ENCODE data around the gene ACTR3C.
A peak's percentile ranks its signal among the peaks of the same experiment; 100 is the strongest.
"Not testable (repeated sequence)": the region's sequence is repeated elsewhere in the genome, so short reads cannot be mapped to it uniquely, and the experiment has no call there.

Gene ACTR3C

GRCh38 chr7:150262656-150263055 lies 60.7 kb downstream of the ACTR3C start:
- not testable (repeated sequence) for H3K9me3 ChIP-seq (ENCODE audit: insufficient read depth, low read depth, low read length); H3K27ac ChIP-seq (ENCODE audit: low read length); H3K9ac ChIP-seq (ENCODE audit: low read depth, low read length); H3K4me1 ChIP-seq (ENCODE audit: insufficient read depth, low read length); H3K27me3 ChIP-seq (ENCODE audit: insufficient read depth, low read length); H3K36me3 ChIP-seq (ENCODE audit: insufficient read depth, low read depth, low read length); H3K4me3 ChIP-seq (ENCODE audit: low read length)

GRCh38 chr7:150247745-150248144 lies 75.6 kb downstream of the ACTR3C start:
- H3K4me3 ChIP-seq (ENCODE audit: low read length); H3K9ac ChIP-seq (ENCODE audit: low read depth, low read length); H3K27me3 ChIP-seq (ENCODE audit: insufficient read depth, low read length); H3K27ac ChIP-seq (ENCODE audit: low read length); H3K36me3 ChIP-seq (ENCODE audit: insufficient read depth, low read depth, low read length); H3K4me1 ChIP-seq (ENCODE audit: insufficient read depth, low read length); H3K9me3 ChIP-seq (ENCODE audit: insufficient read depth, low read depth, low read length): not testable (repeated sequence)

- H3K36me3 ChIP-seq (ENCODE audit: insufficient read depth, low read depth, low read length); H3K27me3 ChIP-seq (ENCODE audit: insufficient read depth, low read length); H3K9me3 ChIP-seq (ENCODE audit: insufficient read depth, low read depth, low read length); H3K9ac ChIP-seq (ENCODE audit: low read depth, low read length); H3K4me3 ChIP-seq (ENCODE audit: low read length); H3K27ac ChIP-seq (ENCODE audit: low read length); H3K4me1 ChIP-seq (ENCODE audit: insufficient read depth, low read length): not testable (repeated sequence)
Observed at GRCh38 chr7:150245208-150245607, 78.1 kb downstream of the ACTR3C start.

- not testable (repeated sequence) for H3K36me3 ChIP-seq (ENCODE audit: insufficient read depth, low read depth, low read length); H3K9me3 ChIP-seq (ENCODE audit: insufficient read depth, low read depth, low read length); H3K4me3 ChIP-seq (ENCODE audit: low read length); H3K4me1 ChIP-seq (ENCODE audit: insufficient read depth, low read length); H3K9ac ChIP-seq (ENCODE audit: low read depth, low read length); H3K27ac ChIP-seq (ENCODE audit: low read length); H3K27me3 ChIP-seq (ENCODE audit: insufficient read depth, low read length)
Observed at GRCh38 chr7:150242935-150243334, 80.4 kb downstream of the ACTR3C start.

GRCh38 chr7:150225444-150225843 lies 97.9 kb downstream of the ACTR3C start:
- not testable (repeated sequence) for H3K36me3 ChIP-seq (ENCODE audit: insufficient read depth, low read depth, low read length); H3K9ac ChIP-seq (ENCODE audit: low read depth, low read length); H3K4me1 ChIP-seq (ENCODE audit: insufficient read depth, low read length); H3K4me3 ChIP-seq (ENCODE audit: low read length); H3K9me3 ChIP-seq (ENCODE audit: insufficient read depth, low read depth, low read length); H3K27ac ChIP-seq (ENCODE audit: low read length)
- peaks cover 30% of the 10 kb centered on the region for H3K27me3 ChIP-seq (ENCODE audit: insufficient read depth, low read length)

- H3K27me3 ChIP-seq (ENCODE audit: insufficient read depth, low read length), result peaks cover 51% of the 10 kb centered on the region
- not testable (repeated sequence) for H3K9ac ChIP-seq (ENCODE audit: low read depth, low read length); H3K27ac ChIP-seq (ENCODE audit: low read length); H3K36me3 ChIP-seq (ENCODE audit: insufficient read depth, low read depth, low read length); H3K4me3 ChIP-seq (ENCODE audit: low read length); H3K9me3 ChIP-seq (ENCODE audit: insufficient read depth, low read depth, low read length); H3K4me1 ChIP-seq (ENCODE audit: insufficient read depth, low read length)
Observed at GRCh38 chr7:150222083-150222972, 101.0 kb downstream of the ACTR3C start.

GRCh38 chr7:150220673-150221181 lies 102.6 kb downstream of the ACTR3C start:
- H3K36me3 ChIP-seq (ENCODE audit: insufficient read depth, low read depth, low read length); H3K4me1 ChIP-seq (ENCODE audit: insufficient read depth, low read length); H3K9me3 ChIP-seq (ENCODE audit: insufficient read depth, low read depth, low read length); H3K9ac ChIP-seq (ENCODE audit: low read depth, low read length); H3K27ac ChIP-seq (ENCODE audit: low read length): not testable (repeated sequence)
- peak overlapping the region; percentile 62; the same call in 1 of the 2 replicates for H3K4me3 ChIP-seq (ENCODE audit: low read length)
- peaks cover 47% of the 10 kb centered on the region for H3K27me3 ChIP-seq (ENCODE audit: insufficient read depth, low read length)

GRCh38 chr7:150219941-150220658 lies 103.2 kb downstream of the ACTR3C start:
- not testable (repeated sequence) for H3K27ac ChIP-seq (ENCODE audit: low read length); H3K4me1 ChIP-seq (ENCODE audit: insufficient read depth, low read length); H3K36me3 ChIP-seq (ENCODE audit: insufficient read depth, low read depth, low read length); H3K9me3 ChIP-seq (ENCODE audit: insufficient read depth, low read depth, low read length); H3K9ac ChIP-seq (ENCODE audit: low read depth, low read length)
- Histone ChIP-seq H3K27me3 (ENCODE audit: insufficient read depth, low read length) (peaks cover 47% of the 10 kb centered on the region), H3K4me3 (ENCODE audit: low read length) (peak overlapping the region; percentile 62; the same call in 1 of the 2 replicates)

- not testable (repeated sequence) for H3K9me3 ChIP-seq (ENCODE audit: insufficient read depth, low read depth, low read length); H3K27ac ChIP-seq (ENCODE audit: low read length); H3K4me3 ChIP-seq (ENCODE audit: low read length); H3K9ac ChIP-seq (ENCODE audit: low read depth, low read length); H3K36me3 ChIP-seq (ENCODE audit: insufficient read depth, low read depth, low read length); H3K27me3 ChIP-seq (ENCODE audit: insufficient read depth, low read length); H3K4me1 ChIP-seq (ENCODE audit: insufficient read depth, low read length)
Observed at GRCh38 chr7:150206848-150207247, 116.5 kb downstream of the ACTR3C start.

- H3K9ac ChIP-seq (ENCODE audit: low read depth, low read length); H3K36me3 ChIP-seq (ENCODE audit: insufficient read depth, low read depth, low read length); H3K27ac ChIP-seq (ENCODE audit: low read length); H3K27me3 ChIP-seq (ENCODE audit: insufficient read depth, low read length); H3K4me1 ChIP-seq (ENCODE audit: insufficient read depth, low read length); H3K4me3 ChIP-seq (ENCODE audit: low read length); H3K9me3 ChIP-seq (ENCODE audit: insufficient read depth, low read depth, low read length): not testable (repeated sequence)
Observed at GRCh38 chr7:150205866-150206265, 117.5 kb downstream of the ACTR3C start.

- not testable (repeated sequence) for H3K36me3 ChIP-seq (ENCODE audit: insufficient read depth, low read depth, low read length); H3K4me1 ChIP-seq (ENCODE audit: insufficient read depth, low read length); H3K27me3 ChIP-seq (ENCODE audit: insufficient read depth, low read length); H3K9ac ChIP-seq (ENCODE audit: low read depth, low read length); H3K9me3 ChIP-seq (ENCODE audit: insufficient read depth, low read depth, low read length); H3K4me3 ChIP-seq (ENCODE audit: low read length); H3K27ac ChIP-seq (ENCODE audit: low read length)
Observed at GRCh38 chr7:150204577-150204976, 118.8 kb downstream of the ACTR3C start.

- H3K27me3 ChIP-seq (ENCODE audit: insufficient read depth, low read length); H3K36me3 ChIP-seq (ENCODE audit: insufficient read depth, low read depth, low read length); H3K4me1 ChIP-seq (ENCODE audit: insufficient read depth, low read length); H3K27ac ChIP-seq (ENCODE audit: low read length); H3K4me3 ChIP-seq (ENCODE audit: low read length); H3K9ac ChIP-seq (ENCODE audit: low read depth, low read length); H3K9me3 ChIP-seq (ENCODE audit: insufficient read depth, low read depth, low read length): not testable (repeated sequence)
Observed at GRCh38 chr7:150202894-150203293, 120.5 kb downstream of the ACTR3C start.
